H9 (cell line): ENCODE data around the gene CDH13. TPM values are rescaled to one million over a fixed set of nuclear protein-coding genes. Genes with fewer than 3 reads are reported as not detected.

ENCODE experiments used
- DNase-seq: peaks from one replicate; pipeline ENCODE4 v3.0.0-alpha.2; 2017
- H2AFZ ChIP-seq: one replicate; pipeline ENCODE4 v1.6.1; 2013; ENCODE audit warnings: mild to moderate bottlenecking, low read length, control low read depth, moderate library complexity
- H2AK5ac ChIP-seq: 2 replicates; pipeline ENCODE4 v1.6.1; 2013; ENCODE audit warnings: low read length, control low read depth, mixed read lengths; ENCODE audit not compliant: insufficient read length
- H2BK120ac ChIP-seq: one replicate; pipeline ENCODE4 v1.6.1; 2013; ENCODE audit warnings: low read depth, mild to moderate bottlenecking, low read length, control low read depth, inconsistent platforms; ENCODE audit not compliant: poor library complexity, severe bottlenecking
- H2BK12ac ChIP-seq: 2 replicates; pipeline ENCODE4 v1.6.1; 2013; ENCODE audit warnings: low read length, control low read depth, mixed read lengths, low read depth; ENCODE audit not compliant: insufficient read length
- H2BK15ac ChIP-seq: 2 replicates; pipeline ENCODE4 v1.6.1; 2013; ENCODE audit warnings: low read depth, low read length, control low read depth
- H2BK20ac ChIP-seq: one replicate; pipeline ENCODE4 v1.6.1; 2013; ENCODE audit warnings: low read depth, mild to moderate bottlenecking, low read length, control low read depth, inconsistent platforms; ENCODE audit not compliant: poor library complexity, severe bottlenecking
- H2BK5ac ChIP-seq: 2 replicates; pipeline ENCODE4 v1.6.1; 2013; ENCODE audit warnings: low read length, control low read depth, mixed read lengths; ENCODE audit not compliant: insufficient read length
- H3K14ac ChIP-seq: 2 replicates; pipeline ENCODE4 v1.6.1; 2013; ENCODE audit warnings: low read length, control low read depth; ENCODE audit not compliant: insufficient read depth
- H3K18ac ChIP-seq: 2 replicates; pipeline ENCODE4 v1.6.1; 2013; ENCODE audit warnings: low read depth, mild to moderate bottlenecking, mixed read lengths, low read length, control low read depth; ENCODE audit not compliant: insufficient read length
- H3K23ac ChIP-seq: 2 replicates; pipeline ENCODE4 v1.6.1; 2013; ENCODE audit warnings: low read length, control low read depth, mixed read lengths, low read depth; ENCODE audit not compliant: insufficient read length
- H3K23me2 ChIP-seq: 2 replicates; pipeline ENCODE4 v1.6.1; 2013; ENCODE audit warnings: low read depth, mild to moderate bottlenecking, mixed read lengths, low read length, control low read depth; ENCODE audit not compliant: insufficient read length, poor library complexity, severe bottlenecking
- H3K27ac ChIP-seq: 2 replicates; pipeline ENCODE4 v1.5.1; 2013; ENCODE audit warnings: low read length, control low read depth, mixed read lengths, low read depth; ENCODE audit not compliant: insufficient read length
- H3K27me3 ChIP-seq: 2 replicates; pipeline ENCODE4 v1.6.1; 2013; ENCODE audit warnings: low read length, control low read depth, inconsistent platforms; ENCODE audit not compliant: insufficient read depth
- H3K4ac ChIP-seq: 2 replicates; pipeline ENCODE4 v1.6.1; 2013; ENCODE audit warnings: low read depth, mild to moderate bottlenecking, control low read depth, inconsistent platforms, low read length, moderate library complexity
- H3K4me1 ChIP-seq: 2 replicates; pipeline ENCODE4 v1.6.1; 2013; ENCODE audit warnings: low read length, control low read depth, inconsistent platforms; ENCODE audit not compliant: insufficient read depth
- H3K4me2 ChIP-seq: 2 replicates; pipeline ENCODE4 v1.6.1; 2013; ENCODE audit warnings: low read length, control low read depth, mixed read lengths; ENCODE audit not compliant: insufficient read length, insufficient read depth
- H3K56ac ChIP-seq: 2 replicates; pipeline ENCODE4 v1.6.1; 2013; ENCODE audit warnings: low read depth, mild to moderate bottlenecking, mixed read lengths, low read length, control low read depth; ENCODE audit not compliant: insufficient read length
- H3K79me1 ChIP-seq: 2 replicates; pipeline ENCODE4 v1.6.1; 2013; ENCODE audit warnings: low read depth, mild to moderate bottlenecking, moderate library complexity, low read length, control low read depth, inconsistent platforms; ENCODE audit not compliant: insufficient read depth, poor library complexity, severe bottlenecking
- H3K79me2 ChIP-seq: 2 replicates; pipeline ENCODE4 v1.6.1; 2013; ENCODE audit warnings: low read length, control low read depth, inconsistent platforms; ENCODE audit not compliant: insufficient read depth
- H3K9ac ChIP-seq: 2 replicates; pipeline ENCODE4 v1.6.1; 2013; ENCODE audit warnings: low read length, control low read depth, mixed read lengths; ENCODE audit not compliant: insufficient read length; ENCODE audit errors: extremely low read depth
- H3K9me3 ChIP-seq: one replicate; pipeline ENCODE4 v1.6.1; 2013; ENCODE audit warnings: low read depth, low read length, inconsistent platforms; ENCODE audit not compliant: control insufficient read depth
- H3T11ph ChIP-seq: one replicate; pipeline ENCODE4 v1.6.1; 2013; ENCODE audit warnings: mild to moderate bottlenecking, low read length, control low read depth, inconsistent platforms
- H4K20me1 ChIP-seq: one replicate; pipeline ENCODE4 v1.6.1; 2013; ENCODE audit not compliant: control insufficient read depth, insufficient read length, insufficient read depth
- H4K5ac ChIP-seq: 2 replicates; pipeline ENCODE4 v1.6.1; 2013; ENCODE audit warnings: low read depth, mild to moderate bottlenecking, mixed read lengths, low read length, control low read depth; ENCODE audit not compliant: insufficient read length
- H4K8ac ChIP-seq: replicated peaks from 2 replicates; pipeline ENCODE4 v1.6.1; 2013; ENCODE audit warnings: low read length, control low read depth, mixed read lengths, low read depth; ENCODE audit not compliant: insufficient read length
- H4K91ac ChIP-seq: 2 replicates; pipeline ENCODE4 v1.6.1; 2013; ENCODE audit warnings: low read depth, mild to moderate bottlenecking, moderate library complexity, mixed read lengths, low read length, control low read depth; ENCODE audit not compliant: insufficient read length
- H3K27ac Mint-ChIP-seq, 3 experiments: 2 replicates in 2 of 3; 3 replicates in 1 of 3; pipeline ENCODE4 v1.8.0; 2020 to 2021; ENCODE audit warnings: mixed read lengths in 3 of 3, mild to moderate bottlenecking in 1 of 3, moderate library complexity in 1 of 3
- H3K27me3 Mint-ChIP-seq: 2 replicates; pipeline ENCODE4 v1.8.0; 2021; ENCODE audit warnings: low read depth, mild to moderate bottlenecking, moderate library complexity, mixed read lengths
- H3K36me3 Mint-ChIP-seq, 3 experiments: 2 replicates in 2 of 3; 3 replicates in 1 of 3; pipeline ENCODE4 v1.8.0; 2020 to 2021; ENCODE audit warnings: low read depth in 3 of 3, mixed read lengths in 3 of 3; ENCODE audit not compliant: insufficient read depth in 1 of 3
- H3K4me1 Mint-ChIP-seq, 2 experiments: 2 replicates each; pipeline ENCODE4 v1.8.0; 2020; ENCODE audit warnings: mixed read lengths in 2 of 2
- H3K4me3 Mint-ChIP-seq, 2 experiments: 2 replicates in 1 of 2; 3 replicates in 1 of 2; pipeline ENCODE4 v1.8.0; 2020 to 2021; ENCODE audit warnings: mild to moderate bottlenecking in 2 of 2, mixed read lengths in 2 of 2, moderate library complexity in 1 of 2
- H3K9me3 Mint-ChIP-seq, 2 experiments: 2 replicates in 1 of 2; 3 replicates in 1 of 2; pipeline ENCODE4 v1.8.0; 2020; ENCODE audit warnings: mild to moderate bottlenecking in 2 of 2, mixed read lengths in 2 of 2, moderate library complexity in 1 of 2
- CTCF ChIP-seq: fragments of 200-600 bp; sonication (generic); conservative IDR thresholded peaks from 3 replicates; pipeline ENCODE4 v1.8.0; 2021; ENCODE audit warnings: antibody characterized with exemption, mild to moderate bottlenecking
- WGBS: extraction: QIAGEN DNeasy Blood & Tissue Kit; methylation state at CpG from one replicate; pipeline ENCODE4 v1.1.7; 2013; ENCODE audit warnings: missing lambda C conversion rate, low lambda C conversion rate, mixed read lengths; ENCODE audit not compliant: insufficient read length; ENCODE audit errors: extremely low coverage; 5-methylcytosine and 5-hydroxymethylcytosine counted together
- total RNA-seq: library from RNA; stranded (reverse); gene quantifications from 2 replicates; pipeline ENCODE4 v1.2.1, GENCODE V29; 2021

Gene CDH13
- total RNA-seq, 1 experiment from 2014 or later: 1.5 TPM

GRCh38 chr16:83581082-83581481, 954.3 kb downstream of the CDH13 start:
- Histone ChIP-seq H2BK120ac (no peak overlapping the region), H3K14ac (no peak overlapping the region), H3T11ph (no peak overlapping the region), H3K79me1 (no peaks in the 10 kb centered on the region), H3K9ac (no peak overlapping the region), H3K27ac (no peak overlapping the region), H3K4ac (no peak overlapping the region), H4K91ac (no peak overlapping the region), H4K20me1 (no peaks in the 10 kb centered on the region), H3K23ac (no peak overlapping the region), H3K23me2 (no peaks in the 10 kb centered on the region), H2BK12ac (no peak overlapping the region), H2BK20ac (no peak overlapping the region), H3K27me3 (no peaks in the 10 kb centered on the region), H3K79me2 (no peaks in the 10 kb centered on the region), H3K18ac (no peak overlapping the region), H2AK5ac (no peak overlapping the region), H4K8ac (no peak overlapping the region), H3K4me1 (peaks cover 8% of the 10 kb centered on the region; the same call in 1 of the 2 replicates), H2AFZ (no peak overlapping the region), H3K4me2 (no peak overlapping the region), H4K5ac (no peak overlapping the region), H3K9me3 (no peaks in the 10 kb centered on the region), H2BK15ac (no peak overlapping the region), H2BK5ac (no peak overlapping the region), H3K56ac (no peak overlapping the region)
- TF ChIP-seq CTCF: no peak
- H3K9me3 Mint-ChIP-seq: no peaks in the 10 kb centered on the region; a peak in 2 of 5 replicates
- H3K27me3 Mint-ChIP-seq: peaks cover 5% of the 10 kb centered on the region
- no peak for DNase-seq
- peaks cover 14 to 19% of the 10 kb centered on the region in 2 experiments for H3K4me1 Mint-ChIP-seq
- H3K4me3 Mint-ChIP-seq: no peak overlapping the region
- no peak overlapping the region for H3K27ac Mint-ChIP-seq
- H3K36me3 Mint-ChIP-seq: peaks cover 0 to under 1% (median 0%) of the 10 kb centered on the region in 3 experiments; a peak in 1 of 7 replicates
- no CpG with 5 or more reads among the region's 2 CpGs for WGBS
